ENCODE results near the gene SPACA7.

SPACA7 gene

DNA sequence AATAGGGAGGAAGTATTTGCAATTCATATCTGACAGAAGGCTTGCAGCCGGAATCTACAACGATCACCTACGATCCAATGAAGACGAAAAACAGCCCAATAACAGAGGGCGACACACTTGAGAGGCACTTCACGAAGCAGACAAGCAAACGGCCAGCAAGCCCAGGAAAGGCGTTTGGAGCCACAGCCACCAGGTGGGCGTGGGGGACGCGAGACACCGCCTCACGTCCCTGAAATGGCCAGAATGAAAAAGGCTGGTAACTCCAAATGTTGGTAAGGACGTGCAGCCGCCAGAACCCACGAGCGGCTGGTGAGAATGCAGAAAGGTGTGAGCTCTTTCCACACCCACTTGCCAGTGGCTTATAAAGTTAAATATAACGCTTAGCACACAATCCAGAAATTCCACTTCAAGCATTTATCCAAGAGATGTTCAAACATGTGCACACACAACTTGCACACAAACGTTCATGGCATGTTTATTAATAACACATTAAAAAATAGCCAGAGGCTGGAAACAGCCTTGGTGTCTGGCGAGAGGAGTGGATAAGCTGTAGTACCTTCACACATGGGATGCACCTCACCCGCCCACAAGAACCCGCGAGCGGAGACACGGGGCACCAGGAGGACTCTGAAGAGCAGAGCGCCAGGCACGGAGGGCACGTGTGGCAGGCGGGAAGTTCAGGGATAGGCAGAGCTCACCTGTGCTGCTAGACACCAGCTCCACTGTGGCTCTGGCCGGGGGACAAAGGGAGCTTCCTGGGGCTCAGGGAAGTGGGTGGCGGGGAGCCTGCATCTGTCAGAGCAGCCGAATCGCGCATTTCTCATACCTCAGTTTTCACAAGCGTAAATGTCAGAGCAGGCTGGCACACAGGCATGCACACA, 89.3 kb downstream of the SPACA7 start:
- no peak overlapping the region for H3K4me3 ChIP-seq (replicated peaks; ENCODE audit: low read depth, low read length)
- DNase-seq (ENCODE audit: low read depth): no peak
- TF ChIP-seq, protein P1, sequence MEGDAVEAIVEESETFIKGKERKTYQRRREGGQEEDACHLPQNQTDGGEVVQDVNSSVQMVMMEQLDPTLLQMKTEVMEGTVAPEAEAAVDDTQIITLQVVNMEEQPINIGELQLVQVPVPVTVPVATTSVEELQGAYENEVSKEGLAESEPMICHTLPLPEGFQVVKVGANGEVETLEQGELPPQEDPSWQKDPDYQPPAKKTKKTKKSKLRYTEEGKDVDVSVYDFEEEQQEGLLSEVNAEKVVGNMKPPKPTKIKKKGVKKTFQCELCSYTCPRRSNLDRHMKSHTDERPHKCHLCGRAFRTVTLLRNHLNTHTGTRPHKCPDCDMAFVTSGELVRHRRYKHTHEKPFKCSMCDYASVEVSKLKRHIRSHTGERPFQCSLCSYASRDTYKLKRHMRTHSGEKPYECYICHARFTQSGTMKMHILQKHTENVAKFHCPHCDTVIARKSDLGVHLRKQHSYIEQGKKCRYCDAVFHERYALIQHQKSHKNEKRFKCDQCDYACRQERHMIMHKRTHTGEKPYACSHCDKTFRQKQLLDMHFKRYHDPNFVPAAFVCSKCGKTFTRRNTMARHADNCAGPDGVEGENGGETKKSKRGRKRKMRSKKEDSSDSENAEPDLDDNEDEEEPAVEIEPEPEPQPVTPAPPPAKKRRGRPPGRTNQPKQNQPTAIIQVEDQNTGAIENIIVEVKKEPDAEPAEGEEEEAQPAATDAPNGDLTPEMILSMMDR (IDR thresholded peaks at IDR 0.05; ENCODE audit: low read length, missing control alignments): no peak

- DNase-seq (ENCODE audit: low read depth): no peak
- no peak overlapping the region for H3K4me3 ChIP-seq (replicated peaks; ENCODE audit: low read depth, low read length)
- TF ChIP-seq, protein P1 (IDR thresholded peaks at IDR 0.05; ENCODE audit: low read length, missing control alignments): no peak
Measured at GRCh38 chr13:112466132-112467058, 90.2 kb downstream of the SPACA7 start.

DNA sequence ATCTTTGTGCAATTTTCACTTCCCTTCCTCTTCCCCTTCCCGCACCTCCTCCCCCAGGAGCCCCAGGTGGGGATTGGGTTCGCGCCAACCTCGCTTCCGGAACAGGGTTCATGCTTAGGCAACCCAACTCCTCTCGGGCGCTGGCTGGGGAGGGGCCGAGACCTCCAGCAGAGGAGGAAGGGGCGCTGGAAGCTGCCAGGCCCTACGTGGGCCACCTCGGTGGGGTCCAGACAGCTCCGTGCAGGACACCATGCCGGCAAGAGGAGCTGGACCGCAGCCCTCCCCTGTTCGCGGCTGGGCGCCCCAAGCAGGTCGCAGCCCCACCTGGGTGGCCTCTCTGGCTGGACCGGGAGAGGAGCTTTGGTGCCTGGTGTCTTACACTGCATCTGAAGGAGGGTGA, 91.1 kb downstream of the SPACA7 start:
- DNase-seq (ENCODE audit: low read depth): no peak
- TF ChIP-seq, protein P1 (IDR thresholded peaks at IDR 0.05; ENCODE audit: low read length, missing control alignments): no peak

GRCh38 chr13:112468069-112468468, 91.9 kb downstream of the SPACA7 start:
- DNase-seq (ENCODE audit: low read depth): no peak
- H3K4me3 ChIP-seq (replicated peaks; ENCODE audit: low read depth, low read length): no peak overlapping the region
- TF ChIP-seq, protein P1 (IDR thresholded peaks at IDR 0.05; ENCODE audit: low read length, missing control alignments): no peak

More for the DNA sequence above, 91.1 kb downstream of the SPACA7 start:
- no peak overlapping the region for H3K4me3 ChIP-seq (replicated peaks; ENCODE audit: low read depth, low read length)

DNA sequence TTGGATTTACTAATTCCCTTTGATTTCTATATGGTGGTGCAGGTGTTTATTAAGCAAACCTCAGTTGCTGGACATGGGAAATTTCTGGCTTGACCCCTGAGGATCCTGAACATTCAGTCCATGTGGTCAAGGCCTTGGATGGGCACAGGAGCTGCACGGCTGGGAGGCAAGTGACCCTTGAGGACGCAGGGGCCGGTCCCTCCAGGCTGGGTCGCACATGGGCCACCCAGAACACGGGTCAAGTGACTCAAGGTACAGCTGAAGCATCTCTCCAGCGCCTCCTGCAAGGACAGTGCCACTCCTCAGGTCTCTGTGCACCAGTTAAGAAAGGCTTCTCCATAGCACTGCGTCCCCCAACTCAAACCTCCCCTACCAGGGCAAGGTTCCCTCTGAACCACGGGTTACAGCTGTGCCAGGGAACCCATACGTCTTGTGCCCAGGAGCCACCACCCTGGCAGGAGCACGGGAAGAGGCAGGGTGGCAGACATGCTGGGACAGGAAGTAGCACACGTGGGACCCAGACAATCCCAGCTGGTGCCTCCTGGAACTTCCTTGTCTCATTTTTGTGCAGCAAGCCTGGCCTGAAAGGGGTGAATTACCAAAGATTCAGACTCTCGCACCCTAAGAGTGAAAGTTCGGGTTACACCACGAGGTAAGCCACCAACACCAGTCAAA, 93.1 kb downstream of the SPACA7 start:
- H3K4me3 ChIP-seq (replicated peaks; ENCODE audit: low read depth, low read length): no peak overlapping the region
- no peak for DNase-seq (ENCODE audit: low read depth)
- TF ChIP-seq, protein P1 (IDR thresholded peaks at IDR 0.05; ENCODE audit: low read length, missing control alignments): no peak

- no peak overlapping the region for H3K4me3 ChIP-seq (replicated peaks; ENCODE audit: low read depth, low read length)
- TF ChIP-seq, protein P1 (IDR thresholded peaks at IDR 0.05; ENCODE audit: low read length, missing control alignments): no peak
- no peak for DNase-seq (ENCODE audit: low read depth)
Measured at GRCh38 chr13:112473818-112474217, 97.7 kb downstream of the SPACA7 start.

All from fibroblast of pulmonary artery (primary cell).